ENCODE data around the gene SLC44A1. TPM values are rescaled to one million over a fixed set of nuclear protein-coding genes. Genes with fewer than 3 reads are reported as not detected.

Gene SLC44A1
- total and polyA plus RNA-seq, 2 of the 13 experiments (the other 11 are each of a cell fraction or from before 2014, with no cell fraction given): 21.4 to 40.8 TPM

- intact Hi-C loops (cut with micrococcal nuclease; ENCODE audit: unreplicated experiment) (no loop called here), in situ Hi-C loops (cut with HindIII; ENCODE audit: extremely low pct_ligation_motif_present, low pct_unique_long_range_greater_than_20kb) (no loop called here)
- Histone ChIP-seq H3K9ac (ENCODE audit: insufficient read depth, low read depth, low read length) (no peak overlapping the region), H3K27ac (ENCODE audit: extremely low read length, insufficient read depth, low read length) (no peak overlapping the region), H3K27me3 (ENCODE audit: control insufficient read depth in 1 of 2, insufficient read depth in 2 of 2, low read length in 2 of 2) (no peaks in the 10 kb centered on the region; a peak in 1 of 5 replicates), H3K36me3 (replicated peaks in 1 of 2; ENCODE audit: control insufficient read depth in 1 of 2, insufficient read depth in 2 of 2, low read length in 2 of 2) (no peaks in the 10 kb centered on the region; a peak in 2 of 5 replicates), H4K20me1 (ENCODE audit: insufficient read depth, low read length) (no peaks in the 10 kb centered on the region), H2AFZ (ENCODE audit: low read length) (no peak overlapping the region), H3K9me3 (ENCODE audit: low read length) (no peaks in the 10 kb centered on the region), H3K4me1 (ENCODE audit: insufficient read depth, low read length) (peaks cover 67% of the 10 kb centered on the region), H3K4me2 (ENCODE audit: low read depth, low read length) (peak overlapping the region; percentile 13; the same call in 1 of the 2 replicates), H3K79me2 (ENCODE audit: insufficient read depth, low read length) (peaks cover 83% of the 10 kb centered on the region), H3K4me3 (replicated peaks in 1 of 3; ENCODE audit: insufficient read depth in 1 of 3, low read depth in 2 of 3, low read length in 3 of 3) (no peak overlapping the region; a peak in 1 of 6 replicates)
- ChIA-PET POLR2A (no interaction called here), CTCF (ENCODE audit: low intra/inter-chr PET ratio, low total read pairs) (no interaction called here)
- 95% methylated on average over 3 of the region's 3 CpGs for WGBS (ENCODE audit: low lambda C conversion rate)
- DNase-seq (ENCODE audit: low spot score) (no peak), ATAC-seq (no peak), FAIRE-seq (no peak)
- no TSS peak for BruUV-seq (replicated peaks)
- TF ChIP-seq SALL2 (CRISPR knock-in tag; IDR thresholded peaks at IDR 0.05) (no peak), ZHX1 (CRISPR knock-in tag; IDR thresholded peaks at IDR 0.05; ENCODE audit: low read depth) (no peak), TBP (CRISPR knock-in tag; IDR thresholded peaks at IDR 0.05) (no peak), ZNF768 (CRISPR knock-in tag; IDR thresholded peaks at IDR 0.05) (peak; percentile 83; the same call in 1 of the 2 replicates), ZMYM3 (CRISPR knock-in tag; IDR thresholded peaks at IDR 0.05) (peak; percentile 55; the same call in 1 of the 2 replicates)
These were observed 207.7 kb downstream of the SLC44A1 start for GRCh38 chr9:105452185-105452584.

GRCh38 chr9:105455836-105456475, 211.5 kb downstream of the SLC44A1 start:
- WGBS (ENCODE audit: low lambda C conversion rate): 93% methylated on average over 2 of the region's 2 CpGs
- H3K27me3 ChIP-seq (ENCODE audit: control insufficient read depth in 1 of 2, insufficient read depth in 2 of 2, low read length in 2 of 2): no peaks in the 10 kb centered on the region
- BruUV-seq (replicated peaks): no TSS peak
- H3K36me3 ChIP-seq (replicated peaks in 1 of 2; ENCODE audit: control insufficient read depth in 1 of 2, insufficient read depth in 2 of 2, low read length in 2 of 2): peaks cover 2 to 6% of the 10 kb centered on the region in 2 experiments; a peak in 3 of 5 replicates
- no peak overlapping the region for H3K4me2 ChIP-seq (ENCODE audit: low read depth, low read length)
- H4K20me1 ChIP-seq (ENCODE audit: insufficient read depth, low read length): peaks cover 7% of the 10 kb centered on the region
- intact Hi-C loops (cut with micrococcal nuclease; ENCODE audit: unreplicated experiment) (no loop called here), in situ Hi-C loops (cut with HindIII; ENCODE audit: extremely low pct_ligation_motif_present, low pct_unique_long_range_greater_than_20kb) (no loop called here)
- ATAC-seq (no peak), FAIRE-seq (no peak), DNase-seq (ENCODE audit: low spot score) (no peak)
- peaks cover 93% of the 10 kb centered on the region for H3K79me2 ChIP-seq (ENCODE audit: insufficient read depth, low read length)
- no peaks in the 10 kb centered on the region for H3K9me3 ChIP-seq (ENCODE audit: low read length)
- H3K9ac ChIP-seq (ENCODE audit: insufficient read depth, low read depth, low read length): no peak overlapping the region
- no peak overlapping the region for H2AFZ ChIP-seq (ENCODE audit: low read length)
- ChIA-PET POLR2A (no interaction called here), CTCF (ENCODE audit: low intra/inter-chr PET ratio, low total read pairs) (no interaction called here)
- H3K4me1 ChIP-seq (ENCODE audit: insufficient read depth, low read length): peaks cover 65% of the 10 kb centered on the region
- no peak overlapping the region for H3K4me3 ChIP-seq (replicated peaks in 1 of 3; ENCODE audit: insufficient read depth in 1 of 3, low read depth in 2 of 3, low read length in 3 of 3)
- no peak overlapping the region for H3K27ac ChIP-seq (ENCODE audit: extremely low read length, insufficient read depth, low read length)
- TF ChIP-seq MXI1 (IDR thresholded peaks at IDR 0.05; ENCODE audit: borderline replicate concordance, low read depth, low read length) (no peak), ZNF317 (CRISPR knock-in tag; IDR thresholded peaks at IDR 0.05) (no peak), MAFK (conservative IDR thresholded peaks at IDR 0.05 in 1 of 2, IDR thresholded peaks at IDR 0.05 in 1 of 2; ENCODE audit: low read length in 2 of 2) (peak; percentile 55 to 86), TRAFD1 (CRISPR knock-in tag; IDR thresholded peaks at IDR 0.05; ENCODE audit: borderline replicate concordance) (no peak), KDM5A (IDR thresholded peaks at IDR 0.05; ENCODE audit: borderline replicate concordance, low read length) (no peak), TFE3 (CRISPR knock-in tag; IDR thresholded peaks at IDR 0.05) (no peak), MAFF (IDR thresholded peaks at IDR 0.05; ENCODE audit: low read depth, low read length) (peak; percentile 71), NR2F2 (IDR thresholded peaks at IDR 0.05; ENCODE audit: borderline replicate concordance, low read depth) (no peak)
